ENCODE measurements around the gene QSOX2. TPM values are rescaled to one million over a fixed set of nuclear protein-coding genes. Genes with fewer than 3 reads are reported as not detected.

QSOX2 gene
- total RNA-seq, 4 donors from 2014 or later, result 5.1 to 23.9 (median 7.4) TPM

DNA sequence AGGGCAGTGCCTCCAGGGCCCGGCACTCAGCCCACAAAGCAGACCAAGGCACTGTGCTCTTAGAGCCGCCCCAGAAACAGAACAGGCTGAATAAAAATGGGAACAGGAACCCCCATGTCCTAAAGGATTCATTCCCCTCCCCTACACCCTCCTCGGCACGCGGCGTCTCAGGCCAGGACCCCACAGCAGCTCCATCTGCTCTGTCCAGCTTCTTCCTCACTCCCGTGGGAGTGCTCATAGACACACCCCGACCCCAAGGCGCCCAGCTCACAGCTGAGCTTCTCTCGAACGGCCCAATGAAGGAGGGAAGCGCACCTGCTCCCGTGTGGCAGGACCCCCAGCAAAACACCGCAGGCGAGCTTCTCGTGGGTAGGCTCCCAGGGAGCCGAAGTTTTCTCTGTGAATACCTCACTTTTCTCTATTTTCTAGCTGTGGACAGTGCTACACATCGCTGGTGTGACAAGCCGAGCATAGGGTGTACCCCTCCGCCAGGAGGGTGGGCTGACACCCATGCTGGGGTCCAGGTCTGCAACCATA, 15.4 kb upstream of the QSOX2 start:
- Histone ChIP-seq H3K36me3 (no peaks in the 10 kb centered on the region), H3K27me3 (no peaks in the 10 kb centered on the region), H3K4me1 (no peaks in the 10 kb centered on the region), H3K4me3 (no peak overlapping the region), H3K27ac (no peak overlapping the region), H3K9me3 (no peaks in the 10 kb centered on the region)
- no peak for TF ChIP-seq POLR2A (IDR thresholded peaks at IDR 0.05)
- no peak for TF ChIP-seq CTCF (IDR thresholded peaks at IDR 0.05)
- DNase-seq, result no peak

GRCh38 chr9:136260521-136260920, 14.9 kb upstream of the QSOX2 start:
- DNase-seq, result no peak

GRCh38 chr9:136259836-136260235, 14.2 kb upstream of the QSOX2 start:
- Histone ChIP-seq H3K27ac (no peak overlapping the region), H3K27me3 (no peaks in the 10 kb centered on the region), H3K4me1 (no peaks in the 10 kb centered on the region), H3K9me3 (no peaks in the 10 kb centered on the region), H3K4me3 (no peak overlapping the region), H3K36me3 (no peaks in the 10 kb centered on the region)
- DNase-seq, result no peak
- TF ChIP-seq POLR2A (IDR thresholded peaks at IDR 0.05), result no peak
- TF ChIP-seq CTCF (IDR thresholded peaks at IDR 0.05), result no peak

More at GRCh38 chr9:136260521-136260920, 14.9 kb upstream of the QSOX2 start:
- no peak overlapping the region for H3K27ac ChIP-seq
- no peaks in the 10 kb centered on the region for H3K9me3 ChIP-seq
- no peaks in the 10 kb centered on the region for H3K36me3 ChIP-seq
- H3K4me1 ChIP-seq, result no peaks in the 10 kb centered on the region
- no peaks in the 10 kb centered on the region for H3K27me3 ChIP-seq
- no peak overlapping the region for H3K4me3 ChIP-seq
- TF ChIP-seq POLR2A (IDR thresholded peaks at IDR 0.05), result no peak
- no peak for TF ChIP-seq CTCF (IDR thresholded peaks at IDR 0.05)

DNA sequence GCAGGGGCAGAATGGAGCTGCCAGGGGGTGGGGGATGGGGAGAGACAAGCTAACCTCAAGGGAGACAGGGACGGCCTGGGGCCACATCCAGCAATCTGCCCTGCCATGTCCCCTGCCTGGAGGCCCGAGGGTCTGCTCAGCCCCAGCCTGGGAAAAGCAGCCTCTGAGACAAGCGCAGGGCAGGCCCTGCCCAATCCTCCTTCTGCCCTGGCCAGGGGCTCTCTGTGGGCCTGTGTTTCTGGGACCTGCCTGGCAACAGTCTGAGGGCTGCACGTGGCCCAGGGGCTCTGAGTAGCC, 13.9 kb upstream of the QSOX2 start:
- no peak overlapping the region for H3K4me3 ChIP-seq
- H3K27ac ChIP-seq, result no peak overlapping the region
- no peak for DNase-seq
- no peaks in the 10 kb centered on the region for H3K9me3 ChIP-seq
- H3K27me3 ChIP-seq, result no peaks in the 10 kb centered on the region
- no peaks in the 10 kb centered on the region for H3K36me3 ChIP-seq
- TF ChIP-seq POLR2A (IDR thresholded peaks at IDR 0.05), result no peak
- no peak for TF ChIP-seq CTCF (IDR thresholded peaks at IDR 0.05)
- no peaks in the 10 kb centered on the region for H3K4me1 ChIP-seq

DNA sequence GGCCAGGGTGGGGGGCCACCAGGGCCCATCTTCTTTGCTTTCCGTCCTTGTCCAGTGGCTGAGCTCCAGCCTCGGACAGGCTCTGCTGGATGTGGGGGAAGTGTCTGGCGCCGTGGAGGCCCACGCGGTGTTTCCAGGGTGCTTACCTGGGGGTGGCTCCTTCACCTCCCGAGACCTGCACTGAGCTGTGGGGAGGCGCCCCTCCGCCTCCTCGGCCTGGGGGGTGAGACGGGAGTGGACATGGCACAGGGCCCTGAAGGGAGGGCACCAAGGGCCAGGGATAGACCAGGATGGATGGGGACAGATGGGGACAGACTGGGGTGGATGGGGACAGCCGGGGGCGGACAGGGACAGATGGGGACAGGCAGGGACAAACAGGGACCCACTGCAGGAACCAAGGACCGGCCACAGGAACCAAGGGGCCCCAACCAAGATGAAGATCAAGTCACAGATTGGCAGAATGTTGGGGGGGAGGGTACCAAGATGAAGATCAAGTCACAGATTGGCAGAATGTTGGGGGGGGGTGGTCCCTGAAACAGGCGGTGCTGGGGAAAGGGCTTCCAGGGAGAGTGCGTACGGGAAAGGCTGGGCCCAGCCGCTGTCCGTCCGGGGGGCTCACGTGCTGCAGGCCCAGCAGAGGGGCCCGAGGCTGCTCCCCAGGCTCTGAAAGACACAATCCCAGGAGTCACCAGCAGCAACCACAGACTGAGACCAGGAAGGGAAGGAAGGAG, 13.3 kb upstream of the QSOX2 start:
- no peak for DNase-seq
- H3K4me1 ChIP-seq, result no peaks in the 10 kb centered on the region
- no peak overlapping the region for H3K27ac ChIP-seq
- no peaks in the 10 kb centered on the region for H3K27me3 ChIP-seq
- no peaks in the 10 kb centered on the region for H3K36me3 ChIP-seq
- H3K9me3 ChIP-seq, result no peaks in the 10 kb centered on the region
- no peak overlapping the region for H3K4me3 ChIP-seq
- TF ChIP-seq POLR2A (IDR thresholded peaks at IDR 0.05), result no peak
- no peak for TF ChIP-seq CTCF (IDR thresholded peaks at IDR 0.05)

DNA sequence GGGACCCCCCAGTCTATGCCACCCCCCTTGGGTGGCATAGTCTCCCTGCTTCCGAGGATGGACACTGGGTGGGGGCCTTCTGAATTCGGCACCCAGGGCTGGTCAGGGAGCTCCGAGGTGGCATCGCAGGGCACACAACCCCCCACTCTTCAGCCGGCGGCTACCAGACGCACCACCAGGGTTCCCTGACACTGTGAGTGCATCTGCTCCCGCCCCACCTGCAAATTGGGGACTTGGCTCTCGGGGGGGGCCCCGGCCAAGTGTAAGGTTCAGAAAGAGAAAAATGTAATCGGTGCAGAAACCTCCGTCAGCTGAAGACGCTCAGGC, 12.7 kb upstream of the QSOX2 start:
- Histone ChIP-seq H3K4me1 (no peaks in the 10 kb centered on the region), H3K27ac (no peak overlapping the region), H3K36me3 (no peaks in the 10 kb centered on the region), H3K27me3 (no peaks in the 10 kb centered on the region), H3K4me3 (no peak overlapping the region), H3K9me3 (no peaks in the 10 kb centered on the region)
- no peak for DNase-seq
- TF ChIP-seq POLR2A (IDR thresholded peaks at IDR 0.05) (no peak), CTCF (IDR thresholded peaks at IDR 0.05) (no peak)

Data from Peyer's patch (tissue), 4 donors.